Adrenal gland (tissue), 12 donors: ENCODE measurements around the gene WDR70. TPM values are rescaled to one million over a fixed set of nuclear protein-coding genes. Genes with fewer than 3 reads are reported as not detected.

Source experiments
- DNase-seq, 7 donors: peaks; one replicate each; pipeline ENCODE4 v3.0.0-alpha.2; 2019 to 2020
- H3K27ac ChIP-seq, 5 donors: fragments of 200-600 bp; sonication (generic) in 4 of 5; 1 replicate in 3 of 5; 2 replicates in 2 of 5; pipeline versions ENCODE4 v1.5.1 to v1.8.0; 2016 to 2020; ENCODE audit warnings: mild to moderate bottlenecking in 1 of 5
- H3K27me3 ChIP-seq: fragments of 200-600 bp; 2 replicates; pipeline ENCODE4 v1.8.0; 2021
- H3K36me3 ChIP-seq, 2 donors: fragments of 200-600 bp; replicated peaks in 1 of 2; 1 replicate in 1 of 2; 2 replicates in 1 of 2; pipeline versions ENCODE4 v1.5.1 to v1.8.0; 2018 to 2022
- H3K4me1 ChIP-seq, 2 donors: fragments of 200-600 bp; replicated peaks in 1 of 2; 1 replicate in 1 of 2; 2 replicates in 1 of 2; pipeline versions ENCODE4 v1.5.1 to v1.8.0; 2018 to 2021
- H3K4me3 ChIP-seq, 4 donors: fragments of 200-600 bp; sonication (generic) in 3 of 4; one replicate each; pipeline ENCODE4 v1.5.1; 2016 to 2018
- H3K9me3 ChIP-seq, 3 donors: fragments of 200-600 bp; sonication (generic) in 1 of 3; replicated peaks in 1 of 3; 1 replicate in 2 of 3; 2 replicates in 1 of 3; pipeline versions ENCODE4 v1.5.1 to v1.8.0; 2016 to 2021
- CTCF ChIP-seq, 6 experiments: fragments of 450-650 bp in 4 of 6; fragments of 200-600 bp in 2 of 6; sonication (generic) in 1 of 6; IDR thresholded peaks; 1 replicate in 5 of 6; 2 replicates in 1 of 6; pipeline versions ENCODE4 v1.5.1 to v1.8.0; 2016 to 2021; ENCODE audit warnings: antibody characterized with exemption in 6 of 6, mild to moderate bottlenecking in 2 of 6, moderate library complexity in 1 of 6
- POLR2A ChIP-seq, 2 donors: fragments of 450-650 bp; IDR thresholded peaks; one replicate each; pipeline ENCODE4 v1.6.1; 2017; ENCODE audit warnings: antibody characterized with exemption in 2 of 2, mild to moderate bottlenecking in 2 of 2, moderate library complexity in 1 of 2
- WGBS, 4 donors: extraction: QIAGEN DNeasy Blood & Tissue Kit in 2 of 4; methylation state at CpG; one replicate each; pipeline versions ENCODE4 v1.1.5 to v1.1.7; 2013 to 2017; 5-methylcytosine and 5-hydroxymethylcytosine counted together
- intact Hi-C, 2 donors: fragments of 100-400 bp; cut with DNase I; formaldehyde crosslinking; loops; one replicate each; pipeline versions ENCODE4 v1.14.1 to v1.15.0; 2022 to 2023
- polyA plus RNA-seq, 3 donors: library from polyadenylated mRNA; stranded (reverse); fragments of 200-250 nt in 2 of 3; fragments of 350-450 nt in 1 of 3; fragmentation: Illumina TruSeq in 1 of 3; extraction: RNeasy Lipid Tissue Mini Kit (QIAGEN cat#74804) in 1 of 3; gene quantifications; one replicate each; pipeline ENCODE4 v1.2.3, GENCODE V29; 2013 to 2014
- total RNA-seq, 9 donors: library from RNA; depleted of rRNA in 4 of 9; stranded (reverse); fragments of >200 nt in 4 of 9; fragments of 120-200 nt in 1 of 9; fragmentation: NEBNext Ultra II Directional in 1 of 9; extraction: Animal tissue kit (Norgen Biotek cat#: 25700) in 1 of 9; gene quantifications; one replicate each; pipeline versions ENCODE4 v1.1.0 to v1.2.4, GENCODE V29; 2013 to 2023
- donor health status: healthy with polysubstance abuse.
- donor health status: Bipolar disorder and iron deficiency.
- donor health status: DM: yes; HTN: yes; CAD: no.
- donor health status: DM: no; HTN: no; CAD: no.
- donor health status: DM: no; HTN: no; CAD: no.
- donor health status: DM: yes; HTN: yes; CAD: no.

The WDR70 gene
- total and polyA plus RNA-seq, 12 donors: 9.2 to 42.6 (median 28.4) TPM

GRCh38 chr5:37554938-37555337 lies 175.8 kb downstream of the WDR70 start:
- Histone ChIP-seq H3K4me1 (peaks cover 0 to 19% of the 10 kb centered on the region in 2 donors), H3K36me3 (no peaks in the 10 kb centered on the region), H3K27ac (no peak overlapping the region), H3K9me3 (no peaks in the 10 kb centered on the region), H3K4me3 (no peak overlapping the region), H3K27me3 (no peaks in the 10 kb centered on the region)
- DNase-seq: no peak
- TF ChIP-seq POLR2A (IDR thresholded peaks at IDR 0.05) (no peak), CTCF (IDR thresholded peaks at IDR 0.05) (peak in 5 of 6 experiments; percentile 13 to 43 (median 32))
- 0 to 86% (median 32%) methylated on average over 1 of the region's 1 CpG for WGBS, 4 donors
- intact Hi-C loops: no loop called here

GRCh38 chr5:37557734-37558293 lies 178.7 kb downstream of the WDR70 start:
- Histone ChIP-seq H3K4me3 (no peak overlapping the region), H3K36me3 (no peaks in the 10 kb centered on the region), H3K4me1 (peaks cover 0 to 12% of the 10 kb centered on the region in 2 donors), H3K27me3 (no peaks in the 10 kb centered on the region), H3K9me3 (no peaks in the 10 kb centered on the region), H3K27ac (no peak overlapping the region)
- no peak for TF ChIP-seq CTCF (IDR thresholded peaks at IDR 0.05)
- no peak for TF ChIP-seq POLR2A (IDR thresholded peaks at IDR 0.05)
- intact Hi-C loops: no loop called here
- DNase-seq: no peak
- 87 to 95% (median 91%) methylated on average over 2 of the region's 2 CpGs for WGBS, 4 donors

- 51 to 62% (median 54%) methylated on average over 2 of the region's 2 CpGs for WGBS, 4 donors
- peaks cover 0 to 3% of the 10 kb centered on the region in 2 donors for H3K4me1 ChIP-seq
- TF ChIP-seq CTCF (IDR thresholded peaks at IDR 0.05) (no peak), POLR2A (IDR thresholded peaks at IDR 0.05) (no peak)
These were observed 186.0 kb downstream of the WDR70 start for GRCh38 chr5:37565062-37565670.

GRCh38 chr5:37567566-37567965 lies 188.4 kb downstream of the WDR70 start:
- Histone ChIP-seq H3K27ac (no peak overlapping the region), H3K4me1 (peaks cover 0 to 3% of the 10 kb centered on the region in 2 donors), H3K4me3 (no peak overlapping the region), H3K36me3 (no peaks in the 10 kb centered on the region), H3K27me3 (no peaks in the 10 kb centered on the region), H3K9me3 (no peaks in the 10 kb centered on the region)
- no peak for TF ChIP-seq CTCF (IDR thresholded peaks at IDR 0.05)
- TF ChIP-seq POLR2A (IDR thresholded peaks at IDR 0.05): no peak
- no peak for DNase-seq
- WGBS, 4 donors: 81 to 90% (median 88%) methylated on average over 3 of the region's 3 CpGs
- intact Hi-C loops: no loop called here

More at GRCh38 chr5:37565062-37565670, 186.0 kb downstream of the WDR70 start:
- H3K27me3 ChIP-seq: no peaks in the 10 kb centered on the region
- H3K9me3 ChIP-seq: no peaks in the 10 kb centered on the region
- no peak overlapping the region for H3K4me3 ChIP-seq
- intact Hi-C loops: no loop called here
- H3K27ac ChIP-seq: no peak overlapping the region
- no peaks in the 10 kb centered on the region for H3K36me3 ChIP-seq
- no peak for DNase-seq
